ENCODE measurements around the gene PTPN23.

- TF ChIP-seq CTCF (IDR thresholded peaks at IDR 0.05; ENCODE audit: insufficient read depth, low read length, poor library complexity, severe bottlenecking) (no peak), EZH2phosphoT487 (conservative IDR thresholded peaks at IDR 0.05; ENCODE audit: low read length) (no peak)
These were observed 44.6 kb downstream of the PTPN23 start for GRCh38 chr3:47425383-47425778.
